Measurements from ENCODE around the gene CCT5. TPM values are rescaled to one million over a fixed set of nuclear protein-coding genes. Genes with fewer than 3 reads are reported as not detected.

Gene CCT5
- total and polyA plus RNA-seq, 10 of the 15 experiments (the other 5 are each of a cell fraction or from before 2014, with no cell fraction given): 376 to 637 (median 543) TPM

GRCh38 chr5:10220248-10220647, 29.8 kb upstream of the CCT5 start:
- 97% methylated on average over 8 of the region's 8 CpGs for WGBS (ENCODE audit: insufficient coverage, insufficient replicate concordance, low lambda C conversion rate, missing lambda C conversion rate)
- POLR2A ChIA-PET: no interaction called here
- H3K9me3 ChIP-seq (replicated peaks; ENCODE audit: control insufficient read depth, insufficient read depth, low read length): no peaks in the 10 kb centered on the region; the same call in 2 of the 3 replicates
- H4K20me1 ChIP-seq (ENCODE audit: control insufficient read depth, insufficient read depth): no peaks in the 10 kb centered on the region; the same call in 1 of the 2 replicates
- SMC1A ChIA-PET (ENCODE audit: uncharacterized antibody, unreplicated experiment): no interaction called here
- RAD21 ChIA-PET (ENCODE audit: unreplicated experiment): no interaction called here
- H3K9ac ChIP-seq (ENCODE audit: control insufficient read depth, insufficient read depth, low read length): no peak overlapping the region
- H3K27me3 ChIP-seq (replicated peaks in 1 of 2; ENCODE audit: control insufficient read depth in 2 of 2, insufficient read depth in 2 of 2, low read length in 1 of 2): no peaks in the 10 kb centered on the region
- DNase-seq (ENCODE audit: low read depth, low spot score): no peak
- H3K4me1 ChIP-seq (ENCODE audit: control insufficient read depth, insufficient read depth, low read length): no peaks in the 10 kb centered on the region
- TF ChIP-seq CHD2 (IDR thresholded peaks at IDR 0.05; ENCODE audit: borderline replicate concordance, low read depth, low read length): no peak
- no peak for TF ChIP-seq RFX5 (IDR thresholded peaks at IDR 0.05; ENCODE audit: low read depth, low read length)
- TF ChIP-seq TARDBP (IDR thresholded peaks at IDR 0.05; ENCODE audit: borderline replicate concordance): no peak
- TF ChIP-seq EZH2 (IDR thresholded peaks at IDR 0.05; ENCODE audit: borderline replicate concordance, control insufficient read depth, low read depth, low read length): no peak
- no peak for TF ChIP-seq CHD1 (IDR thresholded peaks at IDR 0.05; ENCODE audit: low read depth, low read length)
- no peak for TF ChIP-seq CBFB (IDR thresholded peaks at IDR 0.05; ENCODE audit: low read depth)
- no peak for TF ChIP-seq POLR2AphosphoS2 (IDR thresholded peaks at IDR 0.05; ENCODE audit: low read depth, low read length)
- TF ChIP-seq IKZF2 (IDR thresholded peaks at IDR 0.05): no peak
- no peak for TF ChIP-seq ZBTB33 (IDR thresholded peaks at IDR 0.05)
- no peak for TF ChIP-seq SMARCA5 (IDR thresholded peaks at IDR 0.05)
- TF ChIP-seq HCFC1 (IDR thresholded peaks at IDR 0.05; ENCODE audit: low read length): no peak
- no peak for ATAC-seq
- H3K27ac ChIP-seq (ENCODE audit: control insufficient read depth, insufficient read depth): no peak overlapping the region
- no peak overlapping the region for H2AFZ ChIP-seq (ENCODE audit: control insufficient read depth, low read depth, low read length)
- intact Hi-C loops (cut with micrococcal nuclease; ENCODE audit: unreplicated experiment) (no loop called here), in situ Hi-C loops (cut with MboI) (no loop called here)
- H3K4me2 ChIP-seq (ENCODE audit: control insufficient read depth, insufficient read depth): no peak overlapping the region
- no TSS peak for BruUV-seq (replicated peaks)
- no peaks in the 10 kb centered on the region; a peak in 1 of 4 replicates for H3K36me3 ChIP-seq (ENCODE audit: control insufficient read depth in 2 of 2, insufficient read depth in 2 of 2, low read length in 1 of 2)
- H3K79me2 ChIP-seq (ENCODE audit: control insufficient read depth, insufficient read depth, low read length): no peaks in the 10 kb centered on the region
- no peak overlapping the region for H3K4me3 ChIP-seq
- no peak for FAIRE-seq
- CTCF ChIA-PET: interaction anchor here (1.1 kb wide), 1 partner anchor 137 kb away, joined by 3 read pairs; no protein-coding TSS in a partner anchor

Measured in GM12878 (cell line).